SW 1271 (cell line): ENCODE results near the gene MAN1C1.

ENCODE experiments used
- DNase-seq, 2 experiments: peaks; one replicate each; lab custom pipeline; 2025; lab: John Stamatoyannopoulos, UW

The MAN1C1 gene

DNA sequence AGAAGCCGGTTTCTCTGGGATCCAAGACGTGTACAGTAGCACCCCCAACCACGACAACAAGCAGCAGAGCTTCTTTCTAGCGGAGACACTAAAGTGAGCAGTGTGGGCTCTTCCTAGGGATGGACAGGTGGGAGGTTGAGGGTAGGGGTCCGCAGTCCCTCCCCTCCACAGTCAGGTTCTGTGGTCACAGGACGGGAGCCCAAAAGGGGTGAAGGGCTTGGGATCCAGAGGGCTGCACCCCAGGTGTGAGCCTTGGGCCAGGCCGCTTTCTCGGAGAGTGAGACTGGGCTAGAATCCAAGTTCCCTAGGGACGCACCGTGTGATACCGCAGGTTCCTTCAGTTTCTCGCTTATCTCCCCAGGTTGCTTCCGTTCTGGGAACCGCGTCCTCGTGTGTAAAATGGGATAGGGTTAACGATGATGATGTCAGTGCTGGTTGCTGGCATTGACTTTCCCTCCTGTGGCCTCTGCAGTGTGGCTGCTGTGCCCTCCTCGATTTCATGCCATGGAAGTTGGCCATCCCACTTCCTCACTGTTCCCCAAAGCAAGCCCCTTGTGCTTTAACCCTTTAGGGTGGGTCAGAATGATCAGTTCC lies 166.1 kb downstream of the MAN1C1 start:
- DNase-seq: no peak

DNA sequence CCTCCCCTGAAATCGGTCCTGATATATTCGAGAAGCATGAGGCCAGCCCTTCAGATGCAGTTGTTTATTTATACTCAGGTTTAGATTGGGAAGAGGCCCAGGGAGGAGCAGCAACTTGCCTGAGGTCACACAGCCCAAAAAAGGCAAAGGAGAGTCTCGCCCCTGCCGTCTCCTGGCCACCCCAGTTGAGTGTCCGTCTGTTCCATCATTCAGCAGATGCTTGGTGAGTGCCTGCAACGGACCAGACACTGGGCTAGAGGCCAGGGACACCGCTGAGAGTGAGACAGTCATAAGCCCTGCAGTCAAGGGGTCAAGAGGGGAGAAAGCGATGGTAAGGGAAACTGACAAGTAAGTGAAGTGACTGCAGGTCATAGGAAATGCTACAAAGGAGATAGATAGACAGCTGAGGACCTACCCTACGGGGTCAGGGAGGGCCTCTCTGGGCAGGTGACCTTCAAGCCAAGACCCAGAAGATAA lies 168.0 kb downstream of the MAN1C1 start:
- DNase-seq: no peak

DNA sequence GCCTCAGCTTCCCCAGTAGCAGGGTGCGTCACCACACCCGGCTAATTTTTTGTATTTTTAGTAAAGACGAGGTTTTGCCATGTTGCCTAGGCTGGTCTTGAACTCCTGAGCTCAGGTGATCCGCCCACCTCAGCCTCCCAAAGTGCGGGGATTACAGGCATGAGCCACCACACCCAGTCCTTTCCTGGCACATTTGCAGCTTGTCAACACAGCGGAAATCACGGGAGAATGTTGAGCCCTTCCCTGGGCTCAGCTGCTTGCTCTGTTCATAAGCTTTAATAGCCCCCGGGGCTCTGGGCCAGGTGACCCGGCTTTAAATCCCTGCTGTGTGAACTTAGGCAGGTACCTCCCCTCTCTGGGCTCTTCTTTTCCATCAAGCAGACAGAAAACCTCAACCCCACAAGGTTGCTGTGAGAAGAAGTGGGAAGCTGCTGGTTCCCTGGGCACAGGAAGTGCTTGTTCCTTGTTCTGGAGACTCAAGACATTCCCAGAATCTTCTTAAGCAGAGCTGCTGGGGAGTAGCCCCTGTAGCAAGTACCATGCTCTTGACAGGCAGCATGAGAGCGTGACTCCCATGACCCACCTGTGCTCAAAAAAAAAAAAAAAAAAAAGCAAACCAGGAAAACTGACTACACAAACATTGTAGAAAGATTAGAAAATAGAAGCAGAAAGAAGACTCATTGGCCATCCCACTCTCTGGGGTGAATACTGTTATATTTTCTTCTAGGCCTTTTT lies 168.9 kb downstream of the MAN1C1 start:
- DNase-seq: no peak

DNA sequence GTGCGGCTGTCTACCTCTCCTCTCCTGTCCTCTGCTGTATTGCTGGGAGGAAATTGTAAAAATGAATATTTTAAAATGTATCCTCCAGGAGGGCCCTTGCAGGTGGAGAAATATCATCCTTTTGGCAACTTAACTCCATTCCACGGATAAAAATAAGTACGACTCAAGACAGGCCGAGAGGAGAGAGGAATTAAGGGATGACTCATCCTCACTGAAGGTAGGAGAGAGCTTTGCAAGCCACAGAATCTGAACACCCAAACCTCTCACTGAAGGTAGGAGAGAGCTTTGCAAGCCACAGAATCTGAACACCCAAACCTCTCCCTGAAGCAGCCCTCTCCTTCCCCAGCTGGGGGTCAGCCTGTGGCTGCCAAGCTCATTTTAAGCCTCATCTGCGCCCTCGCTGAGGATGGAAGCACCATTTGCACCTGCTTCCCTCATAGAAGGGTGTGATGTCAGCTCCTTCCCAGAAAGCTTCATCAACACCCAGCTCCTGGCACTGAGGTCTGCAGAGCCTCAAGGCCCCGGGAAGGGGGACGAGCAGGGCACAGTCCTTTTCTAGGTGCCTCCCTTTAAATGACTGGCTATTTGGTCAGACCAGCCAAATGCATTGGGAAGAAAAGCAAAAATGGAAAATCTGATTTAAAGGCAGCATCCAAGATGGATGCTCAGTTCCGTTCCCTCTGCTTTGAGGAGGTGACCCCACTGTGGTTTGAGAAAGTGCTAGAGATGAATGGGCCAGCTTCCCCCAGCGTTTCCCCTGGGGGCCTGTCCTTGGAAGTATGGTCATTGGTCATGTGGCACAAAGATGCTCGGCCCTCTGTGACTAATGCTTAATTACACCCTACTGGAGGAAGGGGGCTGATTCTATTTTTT lies 170.5 kb downstream of the MAN1C1 start:
- no peak for DNase-seq

DNA sequence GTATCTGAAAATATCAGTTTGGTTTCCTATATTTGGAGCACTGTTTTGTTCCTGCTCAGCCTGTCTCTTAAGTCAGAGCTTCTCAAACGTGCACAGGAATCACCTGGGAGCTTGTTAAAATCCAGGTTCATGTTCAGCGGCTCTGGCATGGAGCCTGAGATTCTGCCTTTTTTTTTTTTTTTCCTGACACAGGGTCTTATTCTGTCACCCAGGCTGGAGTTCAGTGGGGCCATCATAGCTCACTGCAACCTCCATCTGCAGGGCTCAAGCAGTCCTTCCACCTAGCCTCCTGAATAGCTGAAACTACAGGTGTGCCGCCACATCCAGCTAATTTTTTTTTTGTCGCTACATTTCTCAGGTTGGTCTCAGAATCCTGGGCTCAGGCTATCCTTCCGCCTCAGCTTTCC lies 171.2 kb downstream of the MAN1C1 start:
- DNase-seq: no peak

DNA sequence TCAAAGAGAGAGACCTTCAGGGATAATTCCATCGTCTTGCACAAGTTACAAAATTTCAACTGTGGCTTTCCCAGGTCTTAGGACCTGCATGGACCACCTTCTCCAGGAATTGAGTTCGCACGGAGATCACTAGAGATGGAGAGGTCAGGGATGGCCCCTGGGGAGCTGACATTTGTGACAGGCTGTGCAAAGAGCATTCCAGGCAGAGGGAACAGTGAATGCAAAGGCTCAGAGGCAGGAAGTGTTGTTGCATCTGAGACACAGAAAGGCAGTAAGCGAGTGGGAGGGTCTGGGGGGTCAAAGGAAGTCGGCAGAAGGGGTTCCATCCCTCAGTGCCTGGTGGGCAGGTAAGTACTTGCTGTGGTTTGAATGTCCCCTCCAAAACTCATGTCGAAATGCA lies 173.9 kb downstream of the MAN1C1 start:
- DNase-seq: no peak

DNA sequence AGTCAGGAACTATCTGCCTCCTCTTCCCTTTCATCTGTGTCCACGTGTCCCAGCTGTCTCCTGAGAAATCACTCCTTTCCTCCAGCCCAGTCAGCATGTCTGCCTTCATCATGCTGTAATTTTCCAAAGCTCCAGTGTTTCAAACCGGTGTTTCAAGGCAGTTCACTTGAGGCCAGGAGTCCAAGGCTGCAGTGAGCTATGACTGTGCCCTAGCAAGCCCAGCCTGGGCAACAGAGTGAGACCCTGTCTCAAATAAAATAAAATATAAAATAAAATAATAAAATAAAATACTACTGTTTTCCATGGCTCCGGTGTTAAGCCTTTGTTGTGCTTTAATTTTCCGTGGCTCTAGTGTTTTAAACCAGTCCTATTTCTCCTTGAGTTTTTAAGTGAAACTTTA lies 175.5 kb downstream of the MAN1C1 start:
- DNase-seq: no peak

DNA sequence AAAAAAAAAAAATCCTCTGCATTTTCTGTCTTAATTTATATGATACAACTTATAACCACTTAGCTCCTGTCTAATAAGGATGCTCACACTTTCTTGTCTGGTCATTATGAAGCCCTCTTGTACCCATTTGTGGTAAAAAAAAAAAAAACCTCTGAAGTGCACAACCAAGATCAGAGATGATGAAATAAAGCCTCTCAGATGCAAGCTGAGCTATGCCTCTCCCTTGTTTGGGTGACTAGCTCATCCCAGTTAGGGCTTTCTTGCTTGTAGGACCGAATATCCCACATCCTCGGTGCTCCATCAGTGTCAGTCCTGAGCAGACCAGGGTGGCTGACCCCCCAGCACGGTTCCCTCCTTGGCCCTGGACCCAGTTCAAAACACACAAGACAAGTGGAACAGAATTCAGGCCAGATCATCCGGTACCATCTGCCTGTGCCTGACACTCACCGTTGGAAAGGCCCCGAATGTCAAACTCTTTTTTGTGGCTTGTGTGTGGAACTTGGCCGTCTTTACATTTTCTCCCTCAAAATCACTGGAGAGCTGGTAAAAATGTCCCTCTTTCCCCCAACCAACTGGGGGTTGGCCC lies 177.1 kb downstream of the MAN1C1 start:
- DNase-seq: no peak

DNA sequence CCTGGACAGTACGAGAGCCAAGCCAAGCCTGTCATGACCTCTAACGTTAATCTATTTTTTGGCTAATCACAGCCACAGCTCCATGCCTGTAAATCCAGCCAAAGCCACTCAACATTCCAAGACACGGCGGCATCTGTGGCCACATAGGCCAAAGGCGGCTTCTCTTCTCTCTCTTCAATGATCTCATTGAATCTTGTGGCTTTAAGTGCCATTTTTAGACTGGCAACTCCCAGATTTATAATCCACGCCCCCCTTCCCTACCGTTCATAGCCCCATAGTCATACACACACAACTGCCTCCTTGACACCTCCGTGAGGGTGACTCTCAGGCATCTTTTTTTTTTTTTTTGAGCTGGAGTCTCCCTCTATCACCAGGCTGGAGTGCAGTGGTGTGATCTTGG lies 177.7 kb downstream of the MAN1C1 start:
- DNase-seq: no peak

DNA sequence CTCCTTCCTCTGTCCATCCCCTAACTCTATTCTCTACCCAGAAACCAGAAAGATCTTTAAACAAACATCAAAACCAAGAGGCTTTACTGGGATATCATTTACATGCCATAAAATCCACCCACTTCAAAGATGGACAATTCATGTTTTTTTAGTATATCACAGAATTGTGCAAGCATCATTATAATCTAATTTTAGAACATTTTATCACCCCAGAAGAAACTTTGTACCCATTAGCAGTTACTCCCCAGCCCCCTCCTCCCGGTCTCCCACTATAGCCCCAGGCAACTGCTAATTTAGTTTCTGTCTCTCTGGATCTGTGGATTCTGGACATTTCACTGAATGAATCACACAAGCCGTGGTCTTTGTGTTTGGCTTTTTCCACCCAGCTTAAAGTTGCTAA lies 178.6 kb downstream of the MAN1C1 start:
- DNase-seq: no peak

DNA sequence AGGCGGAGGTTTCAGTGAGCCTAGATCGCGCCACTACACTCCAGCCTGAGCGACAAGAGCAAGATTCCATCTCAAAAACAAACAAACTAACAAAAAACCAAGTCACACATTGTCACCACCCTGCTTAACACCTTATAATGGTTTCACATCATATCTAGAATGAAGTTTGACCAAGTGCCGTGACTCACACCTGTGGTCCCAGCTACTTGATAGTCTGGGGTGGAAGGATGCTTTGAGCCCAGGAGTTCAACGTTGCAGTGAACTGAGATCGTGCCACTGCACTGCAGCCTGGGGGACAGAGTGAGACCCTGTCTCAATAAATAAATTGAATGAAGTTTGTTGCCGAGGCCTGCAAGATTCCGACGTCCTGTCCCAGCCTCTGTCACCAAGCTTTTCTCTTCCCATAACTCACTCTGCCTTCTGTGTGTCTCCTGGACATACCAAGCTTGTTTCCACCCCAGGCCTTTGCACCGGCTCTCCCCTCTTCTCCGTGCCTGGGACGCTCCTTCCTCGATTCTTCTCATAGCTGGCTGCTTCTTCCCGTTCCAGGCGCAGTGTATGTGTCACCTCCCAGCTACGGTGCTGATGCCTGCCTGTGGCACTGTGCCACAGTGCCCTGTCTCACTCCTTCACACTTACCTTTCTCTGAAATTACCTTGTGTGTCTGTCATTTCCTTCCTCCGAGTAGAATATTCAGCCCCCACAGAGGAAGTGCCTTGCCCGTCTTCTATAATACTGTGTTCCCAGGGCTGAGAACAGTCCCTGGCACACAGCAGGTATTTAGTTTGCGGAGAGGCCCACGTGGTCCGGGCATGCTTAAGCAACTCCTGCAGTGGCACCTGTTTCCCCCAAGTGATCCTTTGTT lies 179.6 kb downstream of the MAN1C1 start:
- DNase-seq: no peak

DNA sequence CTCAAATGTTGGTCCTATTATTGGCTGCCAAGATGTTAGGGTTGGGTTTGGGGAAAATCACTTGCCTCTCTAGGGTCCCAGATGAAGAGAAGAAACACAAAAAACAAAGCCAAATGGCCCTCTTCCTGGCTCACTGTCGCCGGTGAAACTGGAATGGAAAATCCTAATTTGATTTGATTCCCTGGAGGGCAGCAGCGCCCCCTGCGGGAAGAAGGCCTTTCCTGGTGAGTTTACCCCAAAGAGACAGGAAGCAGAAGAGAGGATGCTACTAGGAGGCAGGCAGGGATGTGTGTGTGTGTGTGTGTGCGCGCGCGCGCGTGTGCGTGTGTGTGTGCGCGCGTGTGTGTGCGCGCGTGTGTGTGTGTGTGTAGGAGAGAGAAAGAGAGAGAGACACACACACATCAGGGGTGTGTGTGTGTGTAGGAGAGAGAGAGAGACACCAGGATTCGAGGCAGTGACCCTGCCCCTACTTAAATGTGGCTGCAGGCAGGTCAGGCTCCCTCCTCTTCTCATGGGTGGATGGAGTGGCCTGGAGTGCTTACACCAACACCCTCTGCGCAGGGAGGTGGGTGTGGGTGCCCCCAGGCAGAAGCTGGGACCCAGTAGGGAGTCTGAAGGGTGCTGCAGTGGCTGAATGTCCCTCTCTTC lies 180.3 kb downstream of the MAN1C1 start:
- DNase-seq: peak in 1 of 2 experiments; percentile 50

DNA sequence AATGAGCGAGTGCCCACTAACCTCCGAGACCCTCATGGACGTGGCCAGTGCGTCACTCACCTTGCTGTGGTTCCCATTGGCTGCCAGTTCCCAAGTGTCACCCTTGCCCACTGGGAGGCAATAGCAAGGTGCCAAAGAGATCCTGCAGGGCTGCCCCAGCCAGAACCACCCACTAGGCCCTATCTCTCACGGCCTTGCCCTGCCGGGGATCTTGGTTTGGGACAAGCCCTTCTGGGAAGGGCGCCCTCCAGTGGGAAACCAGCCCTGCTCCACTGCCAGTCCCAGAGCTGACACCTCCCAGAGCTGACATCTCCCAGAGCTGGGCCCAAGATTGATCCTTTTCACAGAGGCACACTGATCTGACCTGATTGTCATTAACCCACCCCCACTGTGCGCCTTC lies 181.3 kb downstream of the MAN1C1 start:
- DNase-seq: peak in 1 of 2 experiments; percentile 3

DNA sequence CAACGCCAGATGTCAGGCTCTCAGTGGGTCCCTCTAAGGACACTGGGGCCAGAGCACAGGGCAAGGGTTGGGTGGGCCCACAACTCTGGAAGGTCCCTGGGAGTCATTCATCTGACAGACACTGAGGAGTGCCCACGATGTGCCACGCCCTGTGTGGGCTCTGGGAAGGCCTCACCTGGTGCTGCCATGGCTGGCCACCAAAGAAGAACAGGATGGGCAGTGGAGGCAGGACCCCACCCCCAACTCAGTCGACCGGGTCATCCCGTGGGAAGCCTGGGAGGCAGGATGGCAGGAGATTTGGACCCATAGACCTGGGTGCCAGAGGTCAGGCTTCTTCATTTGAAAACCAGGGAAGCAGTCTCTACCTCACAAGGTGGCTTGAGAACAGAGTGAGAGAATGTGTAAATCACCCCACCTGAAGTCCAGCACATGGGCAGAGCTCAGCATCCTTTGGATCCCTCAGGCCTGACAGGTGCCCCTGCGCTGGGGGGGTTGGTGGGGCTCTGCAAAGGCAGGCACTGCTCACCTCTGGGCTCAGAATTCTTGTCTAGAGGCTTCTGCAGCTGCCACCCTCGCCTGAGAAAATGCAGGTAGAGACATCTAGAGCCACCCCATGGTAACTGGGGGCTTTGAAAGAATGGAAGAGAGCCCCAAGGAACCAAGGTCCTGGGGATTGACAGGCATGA lies 182.2 kb downstream of the MAN1C1 start:
- no peak for DNase-seq

DNA sequence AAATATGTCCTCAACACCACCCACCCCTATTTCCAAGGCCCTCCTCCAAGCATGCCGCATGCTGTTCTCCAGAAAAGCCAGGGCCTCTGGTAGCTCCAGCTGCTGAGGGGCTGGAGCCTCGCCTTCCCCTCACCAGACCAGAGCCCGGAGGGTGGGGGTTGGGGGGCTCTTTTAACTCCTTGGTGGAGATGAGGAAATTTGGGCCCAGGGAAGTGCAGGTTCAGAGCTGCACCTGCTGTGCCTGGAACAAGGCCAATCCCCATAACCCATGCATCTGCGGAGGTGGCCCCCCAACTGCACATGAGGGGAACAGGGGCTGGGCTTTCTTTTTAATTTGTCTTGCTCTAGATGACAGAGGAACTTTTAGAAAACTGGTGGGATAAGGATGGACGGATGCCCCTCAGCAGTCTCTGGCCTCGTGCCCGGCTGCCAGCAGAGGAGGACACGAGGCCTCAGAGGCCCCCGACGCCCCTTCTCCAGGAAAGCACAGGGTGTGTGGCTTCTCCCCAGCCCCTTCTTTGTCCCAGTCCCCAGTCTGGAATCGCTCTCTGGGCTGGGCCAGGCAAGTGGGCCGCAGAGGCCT lies 182.9 kb downstream of the MAN1C1 start:
- DNase-seq: no peak

DNA sequence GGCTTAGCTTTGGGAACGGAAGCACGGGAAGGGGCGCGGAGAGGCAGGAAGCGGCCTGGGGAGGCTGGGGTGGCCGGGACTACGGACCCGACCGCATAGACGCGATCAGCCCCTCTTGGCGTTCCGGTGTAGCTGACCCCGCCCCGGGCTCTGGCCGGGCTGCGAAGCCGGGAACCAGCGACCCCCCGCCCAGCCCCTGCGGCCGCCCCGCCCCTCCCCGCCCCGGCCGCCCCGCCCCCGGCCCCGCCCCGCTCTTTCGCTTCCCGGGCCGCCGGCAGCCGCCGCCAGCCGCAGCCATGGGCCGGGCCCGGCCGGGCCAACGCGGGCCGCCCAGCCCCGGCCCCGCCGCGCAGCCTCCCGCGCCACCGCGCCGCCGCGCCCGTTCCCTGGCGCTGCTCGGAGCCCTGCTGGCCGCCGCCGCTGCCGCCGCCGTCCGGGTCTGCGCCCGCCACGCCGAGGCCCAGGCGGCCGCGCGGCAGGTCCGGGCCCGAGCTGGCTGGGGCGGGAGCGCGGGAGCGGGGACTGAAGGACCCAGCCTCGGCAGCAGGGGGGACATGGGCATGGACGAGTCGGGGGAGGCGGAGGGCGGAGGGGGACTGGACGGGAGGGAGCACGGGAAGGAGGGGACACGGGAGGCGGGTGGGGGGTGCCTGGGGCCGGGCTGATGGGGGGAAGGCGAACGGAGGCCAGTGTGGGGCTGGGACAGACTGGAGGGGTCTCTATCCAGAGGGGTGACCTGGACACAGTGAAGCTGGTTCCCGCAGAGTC lies 183.5 kb downstream of the MAN1C1 start, which contains the start of gene SELENON:
SELENON (plus strand) TSS at position 259 of the 768 bp plus-strand sequence; CDS start at position 297, 38 bp downstream.
- peak in 1 of 2 experiments; percentile 7 for DNase-seq

DNA sequence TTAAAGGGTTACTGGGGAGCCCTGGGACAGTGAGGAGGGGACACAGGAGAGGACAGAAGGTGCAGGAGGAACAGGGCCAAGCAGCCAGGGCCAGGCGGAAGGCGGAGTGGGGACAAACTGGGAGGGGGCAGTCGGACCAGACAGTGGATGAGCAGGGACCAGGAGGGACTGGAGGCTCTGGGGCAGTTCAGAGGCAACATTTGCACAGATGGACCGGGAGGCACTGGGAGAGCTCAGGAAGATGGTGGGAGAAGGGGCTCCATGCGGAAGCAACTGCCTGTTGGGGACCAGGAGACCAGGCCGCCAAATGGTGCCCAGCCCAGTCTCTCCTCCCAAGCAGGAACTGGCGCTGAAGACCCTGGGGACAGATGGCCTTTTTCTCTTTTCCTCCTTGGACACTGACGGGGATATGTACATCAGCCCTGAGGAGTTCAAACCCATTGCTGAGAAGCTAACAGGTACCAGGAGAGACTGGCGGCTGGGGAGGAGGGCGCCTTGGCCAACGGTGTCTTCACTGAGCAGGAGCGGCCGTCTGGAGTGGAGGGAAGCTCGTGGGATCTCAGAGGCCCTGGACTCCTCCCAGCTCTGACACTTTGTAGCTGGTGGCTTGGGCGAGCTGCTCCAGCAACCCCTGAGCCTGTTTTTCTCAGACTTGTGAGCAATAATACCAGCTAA lies 184.2 kb downstream of the MAN1C1 start:
- DNase-seq: no peak

DNA sequence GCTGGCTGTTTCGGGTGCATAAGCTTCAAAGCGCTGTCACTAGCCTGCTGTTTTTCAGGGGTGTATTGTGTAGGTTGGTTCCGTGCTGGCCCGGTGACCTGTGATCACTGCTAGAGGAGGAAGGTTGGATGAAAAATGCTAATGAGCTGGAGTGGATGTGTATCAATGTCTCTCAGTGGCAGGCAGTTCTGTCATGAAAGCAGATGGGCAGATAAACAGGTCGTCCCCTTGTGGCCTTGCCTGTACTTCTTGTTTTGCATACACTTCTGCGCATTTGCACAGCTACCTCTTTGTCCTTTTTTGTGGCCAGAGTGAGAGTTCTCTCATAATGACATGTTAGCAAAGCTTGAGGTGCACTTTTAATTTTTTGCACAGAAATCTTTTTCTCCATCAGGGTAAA lies 186.3 kb downstream of the MAN1C1 start:
- no peak for DNase-seq
